Stimulated activated CD8-positive, alpha-beta memory T cell treated with anti-CD3 and anti-CD28 coated beads, Interleukin-12 subunit alpha, Interleukin-12 subunit beta, amount 100 ng/mL, for 4 hours (primary cell): Measurements from ENCODE around the gene ANKRD33.
"Not testable (repeated sequence)": the region's sequence is repeated elsewhere in the genome, so short reads cannot be mapped to it uniquely, and the experiment has no call there.

ENCODE experiments used
- DNase-seq: peaks from one replicate; pipeline ENCODE4 v3.0.0-alpha.2; 2020; ENCODE audit warnings: low read depth

Gene ANKRD33

GRCh38 chr12:51883998-51884675 lies 3.8 kb upstream of the ANKRD33 start:
- DNase-seq = no peak

DNA sequence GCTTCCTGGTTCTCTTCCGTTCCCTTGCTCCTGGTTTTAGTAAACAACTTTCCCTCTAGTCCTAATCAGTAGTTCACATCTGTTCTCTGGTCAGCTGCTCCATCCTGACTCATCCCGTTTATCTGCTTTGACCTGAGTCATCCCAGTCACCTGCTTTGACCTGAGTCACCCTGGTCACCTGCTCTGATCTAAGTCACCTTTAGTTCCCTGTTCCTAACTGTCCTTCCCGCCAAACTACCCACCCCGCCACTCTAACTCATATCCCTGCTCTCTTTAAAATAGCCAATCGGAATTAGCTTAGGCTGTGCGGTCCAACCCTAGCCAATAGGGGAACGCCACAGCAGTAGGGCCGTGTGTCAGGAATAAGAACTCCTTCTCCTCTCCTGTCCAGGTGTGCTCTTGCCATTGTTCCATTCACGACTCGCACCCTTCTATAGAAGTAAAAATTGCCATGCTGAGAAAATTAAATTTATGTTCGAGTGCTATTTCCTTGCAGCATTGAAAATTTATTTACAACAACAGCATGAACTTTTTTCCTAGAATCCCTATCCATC lies 3.1 kb upstream of the ANKRD33 start:
- no peak for DNase-seq

- not testable (repeated sequence) for DNase-seq
Measured at GRCh38 chr12:51885294-51886020, 2.4 kb upstream of the ANKRD33 start.

DNA sequence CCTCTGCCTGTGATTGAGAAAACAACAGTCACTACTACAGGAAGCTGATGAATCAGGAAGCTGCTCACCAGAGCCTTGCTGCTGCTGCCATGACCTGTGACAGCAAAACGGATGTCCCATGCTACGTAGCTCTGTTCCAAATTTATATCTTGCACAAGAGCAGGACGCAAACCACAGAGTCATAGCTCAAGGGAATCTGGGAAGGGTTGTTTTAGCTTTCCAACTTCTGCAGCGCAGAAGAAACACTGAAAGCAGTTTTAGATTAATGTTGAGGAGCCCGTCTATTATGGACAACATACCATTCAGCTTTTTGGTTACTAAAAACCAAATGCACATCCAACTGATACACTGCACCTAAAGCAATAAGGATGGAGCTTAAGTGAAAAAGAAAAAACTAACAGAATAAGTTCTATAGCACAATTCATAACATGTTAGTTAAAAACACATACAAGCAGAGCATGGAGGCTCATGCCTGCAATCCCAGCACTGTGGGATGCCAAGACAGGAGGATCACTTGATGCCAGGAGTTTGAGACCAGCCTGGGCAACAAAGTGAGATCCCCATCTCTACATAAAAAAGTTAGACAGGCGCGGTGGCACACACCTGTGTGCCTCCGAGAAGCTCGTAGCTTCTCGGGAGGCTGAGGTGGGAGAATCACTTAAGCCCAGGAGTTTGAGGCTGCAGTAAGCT lies 1.7 kb upstream of the ANKRD33 start:
- DNase-seq = no peak

DNA sequence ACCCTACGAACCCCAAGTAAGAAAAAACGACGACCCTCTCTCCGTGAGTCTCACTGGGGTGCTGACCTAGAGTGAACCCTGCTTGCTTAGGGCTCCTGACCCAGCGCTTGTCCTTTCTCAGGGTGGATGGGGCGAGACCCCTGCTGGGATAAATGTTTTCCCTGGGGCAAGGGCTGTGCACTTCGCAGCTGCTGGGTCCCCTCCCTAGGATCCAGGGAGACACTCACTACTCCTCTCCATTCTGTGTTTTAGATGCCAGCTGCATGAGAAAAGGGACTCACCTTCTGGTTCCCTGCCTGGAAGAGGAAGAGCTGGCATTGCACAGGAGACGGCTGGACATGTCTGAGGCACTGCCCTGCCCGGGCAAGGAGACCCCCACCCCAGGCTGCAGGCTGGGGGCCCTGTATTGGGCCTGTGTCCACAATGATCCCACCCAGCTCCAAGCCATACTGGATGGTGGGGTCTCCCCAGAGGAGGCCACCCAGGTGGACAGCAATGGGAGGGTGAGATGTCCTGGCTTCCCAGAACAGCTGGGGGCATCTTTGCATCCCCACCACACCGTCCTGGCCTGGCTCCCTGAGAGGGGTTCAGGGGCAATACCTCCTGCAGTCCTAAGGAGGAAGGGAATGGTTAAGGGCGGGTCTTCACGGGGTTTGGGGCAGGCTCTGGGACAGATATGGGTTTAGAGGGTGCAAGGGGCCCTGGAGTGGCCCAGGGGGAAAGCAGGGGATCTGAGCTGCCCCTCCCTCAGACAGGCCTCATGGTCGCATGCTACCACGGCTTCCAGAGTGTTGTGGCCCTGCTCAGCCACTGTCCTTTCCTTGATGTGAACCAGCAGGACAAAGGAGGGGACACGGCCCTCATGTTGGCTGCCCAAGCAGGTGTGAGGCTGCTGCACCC lies 663 bp downstream of the ANKRD33 start:
- no peak for DNase-seq

- no peak for DNase-seq
Measured at GRCh38 chr12:51889216-51890132, 1.6 kb downstream of the ANKRD33 start.

GRCh38 chr12:51890133-51890464 lies 2.2 kb downstream of the ANKRD33 start:
- no peak for DNase-seq

DNA sequence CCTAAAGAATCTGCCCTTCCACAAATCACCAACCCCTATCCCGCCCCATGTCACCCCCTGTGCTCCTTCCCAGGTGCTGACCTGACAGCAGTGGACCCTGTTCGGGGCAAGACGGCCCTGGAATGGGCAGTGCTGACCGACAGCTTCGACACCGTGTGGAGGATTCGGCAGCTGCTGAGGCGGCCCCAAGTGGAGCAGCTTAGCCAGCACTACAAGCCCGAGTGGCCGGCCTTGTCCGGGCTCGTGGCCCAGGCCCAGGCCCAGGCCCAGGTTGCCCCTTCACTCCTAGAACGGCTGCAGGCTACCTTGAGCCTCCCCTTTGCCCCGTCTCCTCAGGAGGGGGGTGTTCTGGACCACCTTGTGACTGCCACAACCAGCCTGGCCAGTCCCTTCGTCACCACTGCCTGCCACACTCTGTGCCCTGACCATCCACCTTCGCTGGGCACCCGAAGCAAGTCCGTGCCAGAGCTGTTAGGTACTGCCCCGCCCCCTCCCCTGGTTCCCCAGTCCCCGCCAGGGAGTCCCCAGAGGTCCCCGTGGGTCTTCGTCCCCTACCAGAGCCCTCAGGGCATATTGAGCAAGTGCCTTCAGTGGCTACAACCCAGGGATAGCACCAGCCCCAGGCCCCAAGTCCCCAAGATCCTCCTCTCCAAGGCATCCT lies 2.7 kb downstream of the ANKRD33 start:
- no peak for DNase-seq

DNA sequence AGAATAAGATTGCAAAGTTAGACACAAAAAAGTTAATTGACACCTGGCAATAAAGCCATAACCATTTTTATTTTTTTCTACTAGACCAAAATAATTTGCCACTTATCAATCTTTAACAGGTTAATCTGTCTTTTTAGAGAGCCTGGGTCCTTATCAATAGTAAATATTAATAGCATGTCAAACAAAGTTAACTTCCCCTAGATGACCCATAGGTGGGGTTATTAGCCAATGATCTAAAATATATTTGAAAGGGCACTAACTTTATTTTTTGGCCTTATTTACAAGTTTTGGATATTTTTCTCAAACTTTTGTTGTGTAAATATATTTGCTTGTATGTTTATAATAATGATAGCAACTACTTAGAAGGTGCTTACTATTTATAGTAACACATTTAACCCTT lies 3.9 kb downstream of the ANKRD33 start:
- no peak for DNase-seq

GRCh38 chr12:51893786-51894185 lies 5.9 kb downstream of the ANKRD33 start:
- DNase-seq = no peak

DNA sequence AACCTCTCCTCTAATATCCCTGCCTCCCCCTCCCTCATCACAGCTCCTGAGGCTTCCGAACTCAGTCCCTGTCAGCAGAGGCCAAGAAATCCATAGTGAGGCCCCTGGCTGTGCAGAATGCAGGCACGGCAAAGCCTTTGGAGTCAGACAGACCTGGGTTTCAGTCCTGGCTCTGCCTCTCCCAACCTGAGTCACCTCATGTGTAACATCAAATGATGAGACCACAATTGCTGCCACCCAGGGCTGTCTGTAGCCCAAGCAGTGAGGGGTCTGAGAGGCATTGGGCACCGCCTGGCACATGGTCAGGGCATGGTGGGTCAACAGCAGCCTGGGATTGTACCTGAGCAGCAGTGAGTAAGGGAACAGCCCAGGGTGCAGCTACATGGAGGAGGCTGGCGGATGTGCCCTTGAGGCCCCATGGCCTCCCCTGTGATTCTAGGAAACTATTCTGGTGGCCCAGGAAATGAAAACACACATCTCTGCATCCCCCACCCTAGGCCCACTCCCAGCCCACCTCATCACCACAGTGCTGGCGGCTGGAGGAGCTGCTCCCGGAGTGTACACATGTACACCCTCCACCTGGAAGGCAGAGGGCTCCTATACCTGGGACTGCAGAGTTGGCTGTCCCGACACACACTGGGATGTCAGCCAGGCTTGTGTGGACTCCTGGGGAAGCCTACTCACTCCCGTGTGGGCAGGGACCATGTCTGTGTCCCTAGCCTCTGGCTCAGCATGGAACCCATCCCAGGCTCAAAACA lies 7.7 kb downstream of the ANKRD33 start:
- DNase-seq = no peak

DNA sequence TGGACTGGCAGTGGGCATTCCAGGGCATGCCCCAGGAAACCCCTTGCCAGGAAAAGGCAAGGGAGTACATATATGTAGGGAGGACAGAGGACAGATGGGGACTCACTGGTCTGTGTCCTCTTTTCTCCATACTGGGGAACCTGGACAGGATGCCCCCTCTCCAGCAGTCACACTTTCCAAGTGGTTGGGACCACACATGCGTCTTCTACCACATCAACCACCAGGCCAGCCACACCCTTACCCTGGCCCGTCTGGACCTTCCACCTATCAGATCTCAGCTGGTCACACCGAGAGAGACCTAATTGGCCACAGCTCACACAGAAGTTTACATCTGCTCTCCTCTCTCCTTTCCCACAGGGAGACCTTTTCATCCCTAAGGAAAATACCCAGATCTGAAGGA lies 8.3 kb downstream of the ANKRD33 start:
- DNase-seq = no peak

GRCh38 chr12:51897181-51897580 lies 9.3 kb downstream of the ANKRD33 start:
- no peak for DNase-seq

GRCh38 chr12:51898506-51898905 lies 10.6 kb downstream of the ANKRD33 start:
- no peak for DNase-seq

DNA sequence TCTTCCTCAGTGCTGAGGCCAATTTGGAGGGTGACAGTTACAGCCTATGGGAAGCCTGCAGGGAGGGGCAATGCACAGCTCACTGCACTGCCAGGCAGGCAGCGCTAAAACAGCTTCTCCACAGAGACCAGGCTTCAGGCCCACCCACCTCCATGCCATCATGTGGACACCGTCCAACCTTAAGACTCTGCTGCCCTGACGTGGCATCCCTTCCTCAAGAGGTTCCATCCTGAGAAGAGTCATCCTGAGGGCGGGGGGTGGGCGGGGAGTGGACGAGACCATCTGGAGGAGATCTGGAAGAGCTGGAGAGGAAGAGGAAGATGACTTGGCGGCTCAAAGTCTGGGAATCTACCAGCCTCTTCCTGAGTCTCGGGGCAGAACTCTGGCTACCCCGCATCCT lies 11.0 kb downstream of the ANKRD33 start:
- DNase-seq = no peak

DNA sequence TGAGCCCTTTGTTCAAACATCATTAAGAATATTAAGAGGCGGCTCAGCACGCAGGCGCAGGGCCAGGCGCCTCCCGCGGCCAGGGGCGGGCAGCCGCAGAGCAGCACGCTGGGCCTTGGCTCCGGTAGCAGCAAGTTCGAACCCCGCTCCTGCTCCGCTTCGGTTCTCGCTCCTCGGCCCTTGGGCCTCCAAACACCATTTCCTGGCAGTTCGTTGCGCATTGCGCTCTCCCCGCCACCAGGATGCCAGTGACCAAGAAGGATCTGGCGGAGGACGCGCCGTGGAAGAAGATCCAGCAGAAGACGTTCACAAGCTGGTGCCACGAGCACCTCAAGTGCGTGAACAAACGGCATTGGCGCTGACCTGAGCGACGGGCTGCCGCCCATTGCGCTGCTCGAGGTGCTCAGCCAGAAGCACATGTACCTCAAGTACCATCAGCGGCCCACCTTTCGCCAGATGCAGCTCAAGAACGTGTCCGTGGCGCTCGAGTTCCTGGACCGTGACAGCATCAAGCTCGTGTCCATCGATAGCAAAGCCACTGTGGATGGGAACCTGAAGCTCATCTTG lies 12.5 kb downstream of the ANKRD33 start:
- no peak for DNase-seq

DNA sequence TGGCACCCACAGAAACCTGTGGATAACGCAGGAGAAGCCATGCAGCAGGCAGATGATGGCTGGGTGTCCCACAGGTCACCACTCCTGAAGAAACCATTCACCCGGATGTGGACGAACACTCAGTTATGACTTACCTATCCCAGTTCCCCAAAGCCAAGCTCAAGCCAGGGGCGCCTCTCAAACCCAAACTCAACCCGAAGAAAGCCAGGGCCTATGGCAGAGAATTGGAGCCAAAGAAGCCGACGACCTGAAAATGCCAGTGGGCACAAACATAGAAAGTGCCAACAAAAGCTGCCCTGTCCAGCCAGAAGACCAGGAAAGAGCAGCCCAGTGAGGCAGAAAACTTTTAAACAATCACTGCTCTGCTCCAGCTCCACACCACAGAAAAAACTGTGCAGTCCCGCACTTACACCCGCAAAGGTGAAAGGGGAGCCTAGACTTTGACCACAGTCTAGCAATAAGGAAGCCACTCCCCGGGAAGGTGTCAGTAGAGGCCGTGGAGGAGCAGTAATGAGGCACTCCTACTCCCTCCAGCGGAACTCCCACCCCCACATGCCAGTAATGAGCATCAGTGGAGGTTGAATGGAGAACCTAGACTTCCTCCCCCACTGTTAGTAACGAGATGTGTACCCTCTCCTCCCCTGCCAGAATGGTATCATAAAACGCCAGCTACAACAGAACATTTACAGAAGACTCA lies 13.4 kb downstream of the ANKRD33 start:
- DNase-seq = no peak

GRCh38 chr12:51901881-51902280 lies 14.0 kb downstream of the ANKRD33 start:
- no peak for DNase-seq
